Neural cell (in vitro differentiated cells): ENCODE data around the gene CLCN4. TPM values are rescaled to one million over a fixed set of nuclear protein-coding genes. Genes with fewer than 3 reads are reported as not detected.

Experiments used
- H2AFZ ChIP-seq: fragments of 200-600, 300-800 bp; sonication (generic), shearing (Covaris generic); 2 replicates; pipeline ENCODE4 v1.6.0; 2014; ENCODE audit warnings: low read depth, mild to moderate bottlenecking, antibody characterized with exemption, low read length, moderate library complexity
- H3F3A ChIP-seq: fragments of 200-600 bp; shearing (Covaris generic); 2 replicates; pipeline ENCODE4 v1.6.1; 2016; ENCODE audit warnings: mild to moderate bottlenecking, moderate library complexity, mixed read lengths, antibody characterized with exemption, low read length; ENCODE audit not compliant: insufficient read depth, poor library complexity, severe bottlenecking
- H3K27ac ChIP-seq: fragments of 200-600, 300-800 bp; sonication (generic), shearing (Covaris generic); 2 replicates; pipeline ENCODE4 v1.5.1; 2014; ENCODE audit warnings: mild to moderate bottlenecking, low read length, moderate library complexity
- H3K27me3 ChIP-seq: fragments of 300-800, 200-600 bp; sonication (generic), shearing (Covaris generic); 2 replicates; pipeline ENCODE4 v1.6.0; 2014; ENCODE audit warnings: mild to moderate bottlenecking, low read depth, low read length, moderate library complexity; ENCODE audit not compliant: insufficient read depth
- H3K36me3 ChIP-seq: fragments of 300-800, 200-600 bp; sonication (generic), shearing (Covaris generic); 2 replicates; pipeline ENCODE4 v1.5.1; 2014; ENCODE audit warnings: mild to moderate bottlenecking, antibody characterized with exemption, low read length, moderate library complexity; ENCODE audit not compliant: insufficient read depth
- H3K4me2 ChIP-seq: fragments of 300-800, 200-600 bp; sonication (generic), shearing (Covaris generic); 2 replicates; pipeline ENCODE4 v1.6.0; 2014; ENCODE audit warnings: mild to moderate bottlenecking, low read length
- H3K4me3 ChIP-seq: fragments of 300-800, 200-600 bp; sonication (generic), shearing (Covaris generic); 2 replicates; pipeline ENCODE4 v1.5.1; 2014; ENCODE audit warnings: mild to moderate bottlenecking, low read length, moderate library complexity
- H3K79me2 ChIP-seq: fragments of 200-600 bp; shearing (Covaris generic); replicated peaks from 2 replicates; pipeline ENCODE4 v1.6.0; 2014; ENCODE audit warnings: mild to moderate bottlenecking, low read length, moderate library complexity; ENCODE audit not compliant: insufficient read depth
- H3K9ac ChIP-seq: fragments of 300-800, 200-600 bp; sonication (generic), shearing (Covaris generic); 2 replicates; pipeline ENCODE4 v1.6.1; 2016; ENCODE audit warnings: mild to moderate bottlenecking, low read length, mixed read lengths
- H3K9me2 ChIP-seq: fragments of 200-600 bp; shearing (Covaris generic); 2 replicates; pipeline ENCODE4 v1.6.1; 2016; ENCODE audit warnings: mild to moderate bottlenecking, low read length, mixed read lengths; ENCODE audit not compliant: insufficient read depth
- H3K9me3 ChIP-seq: fragments of 200-600, 300-800 bp; sonication (generic), shearing (Covaris generic); 2 replicates; pipeline ENCODE4 v1.6.1; 2016; ENCODE audit warnings: mild to moderate bottlenecking, mixed run types, low read length, moderate library complexity, mixed read lengths
- H4K20me1 ChIP-seq: fragments of 200-600 bp; shearing (Covaris generic); 2 replicates; pipeline ENCODE4 v1.6.1; 2016; ENCODE audit warnings: mild to moderate bottlenecking, mixed run types; ENCODE audit not compliant: insufficient read depth
- EP300 ChIP-seq: fragments of 450-650 bp; conservative IDR thresholded peaks from 2 replicates; pipeline ENCODE4 v1.6.1; 2014; ENCODE audit warnings: antibody characterized with exemption, mild to moderate bottlenecking, moderate library complexity; ENCODE audit not compliant: poor library complexity, severe bottlenecking
- EZH2 ChIP-seq: fragments of 200-600, 300-800 bp; shearing (Covaris generic), sonication (generic); IDR thresholded peaks from 2 replicates; pipeline ENCODE4 v1.6.1; 2014; ENCODE audit warnings: antibody characterized with exemption, low read length, borderline replicate concordance, mild to moderate bottlenecking; ENCODE audit not compliant: insufficient read depth, poor library complexity, severe bottlenecking
- MXI1 ChIP-seq: fragments of 450-650 bp; conservative IDR thresholded peaks from 2 replicates; pipeline ENCODE4 v1.6.1; 2014; ENCODE audit warnings: antibody characterized with exemption, mild to moderate bottlenecking; ENCODE audit not compliant: poor library complexity, severe bottlenecking
- POLR2AphosphoS5 ChIP-seq: IDR thresholded peaks from 2 replicates; pipeline ENCODE4 v1.6.1; 2012
- RAD21 ChIP-seq: fragments of 450-650 bp; conservative IDR thresholded peaks from 2 replicates; pipeline ENCODE4 v1.6.1; 2014; ENCODE audit warnings: antibody characterized with exemption, mild to moderate bottlenecking, moderate library complexity
- SMC3 ChIP-seq: fragments of 450-650 bp; conservative IDR thresholded peaks from 2 replicates; pipeline ENCODE4 v1.6.1; 2014; ENCODE audit warnings: antibody characterized with exemption, mild to moderate bottlenecking, moderate library complexity; ENCODE audit not compliant: poor library complexity
- TAF1 ChIP-seq: IDR thresholded peaks from 2 replicates; pipeline ENCODE4 v1.6.1; 2012; ENCODE audit warnings: low read depth
- polyA plus RNA-seq: library from polyadenylated mRNA; depleted of rRNA; stranded (reverse); fragments of >200 nt; gene quantifications from 2 replicates; pipeline ENCODE4 v1.2.3, GENCODE V29; 2014
- TF ChIP-seq, protein P1 (sequence below): fragments of 450-650 bp; IDR thresholded peaks from 2 replicates; pipeline ENCODE4 v1.5.1; 2014; ENCODE audit warnings: antibody characterized with exemption, mild to moderate bottlenecking, moderate library complexity; ENCODE audit not compliant: poor library complexity, severe bottlenecking
- TF ChIP-seq, protein P2 (sequence below): IDR thresholded peaks from 2 replicates; pipeline ENCODE4 v1.6.1; 2012; ENCODE audit warnings: borderline replicate concordance

CLCN4 gene
- polyA plus RNA-seq, 1 donor from 2014 or later: 21.4 TPM

GRCh38 chrX:10278716-10279115, 121.9 kb downstream of the CLCN4 start:
- Histone ChIP-seq H3K79me2 (no peaks in the 10 kb centered on the region), H3K27me3 (no peaks in the 10 kb centered on the region), H3K9ac (no peak overlapping the region), H3K4me2 (no peak overlapping the region), H4K20me1 (no peaks in the 10 kb centered on the region), H3F3A (no peaks in the 10 kb centered on the region), H3K9me3 (no peaks in the 10 kb centered on the region), H3K27ac (no peak overlapping the region), H3K4me3 (no peak overlapping the region), H3K9me2 (no peaks in the 10 kb centered on the region), H2AFZ (no peak overlapping the region), H3K36me3 (no peaks in the 10 kb centered on the region)
- TF ChIP-seq, protein P1, sequence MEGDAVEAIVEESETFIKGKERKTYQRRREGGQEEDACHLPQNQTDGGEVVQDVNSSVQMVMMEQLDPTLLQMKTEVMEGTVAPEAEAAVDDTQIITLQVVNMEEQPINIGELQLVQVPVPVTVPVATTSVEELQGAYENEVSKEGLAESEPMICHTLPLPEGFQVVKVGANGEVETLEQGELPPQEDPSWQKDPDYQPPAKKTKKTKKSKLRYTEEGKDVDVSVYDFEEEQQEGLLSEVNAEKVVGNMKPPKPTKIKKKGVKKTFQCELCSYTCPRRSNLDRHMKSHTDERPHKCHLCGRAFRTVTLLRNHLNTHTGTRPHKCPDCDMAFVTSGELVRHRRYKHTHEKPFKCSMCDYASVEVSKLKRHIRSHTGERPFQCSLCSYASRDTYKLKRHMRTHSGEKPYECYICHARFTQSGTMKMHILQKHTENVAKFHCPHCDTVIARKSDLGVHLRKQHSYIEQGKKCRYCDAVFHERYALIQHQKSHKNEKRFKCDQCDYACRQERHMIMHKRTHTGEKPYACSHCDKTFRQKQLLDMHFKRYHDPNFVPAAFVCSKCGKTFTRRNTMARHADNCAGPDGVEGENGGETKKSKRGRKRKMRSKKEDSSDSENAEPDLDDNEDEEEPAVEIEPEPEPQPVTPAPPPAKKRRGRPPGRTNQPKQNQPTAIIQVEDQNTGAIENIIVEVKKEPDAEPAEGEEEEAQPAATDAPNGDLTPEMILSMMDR: no peak
- TF ChIP-seq MXI1: no peak
- TF ChIP-seq EZH2: no peak
- TF ChIP-seq TAF1: no peak
- TF ChIP-seq RAD21: no peak
- no peak for TF ChIP-seq SMC3
- TF ChIP-seq, protein P2, sequence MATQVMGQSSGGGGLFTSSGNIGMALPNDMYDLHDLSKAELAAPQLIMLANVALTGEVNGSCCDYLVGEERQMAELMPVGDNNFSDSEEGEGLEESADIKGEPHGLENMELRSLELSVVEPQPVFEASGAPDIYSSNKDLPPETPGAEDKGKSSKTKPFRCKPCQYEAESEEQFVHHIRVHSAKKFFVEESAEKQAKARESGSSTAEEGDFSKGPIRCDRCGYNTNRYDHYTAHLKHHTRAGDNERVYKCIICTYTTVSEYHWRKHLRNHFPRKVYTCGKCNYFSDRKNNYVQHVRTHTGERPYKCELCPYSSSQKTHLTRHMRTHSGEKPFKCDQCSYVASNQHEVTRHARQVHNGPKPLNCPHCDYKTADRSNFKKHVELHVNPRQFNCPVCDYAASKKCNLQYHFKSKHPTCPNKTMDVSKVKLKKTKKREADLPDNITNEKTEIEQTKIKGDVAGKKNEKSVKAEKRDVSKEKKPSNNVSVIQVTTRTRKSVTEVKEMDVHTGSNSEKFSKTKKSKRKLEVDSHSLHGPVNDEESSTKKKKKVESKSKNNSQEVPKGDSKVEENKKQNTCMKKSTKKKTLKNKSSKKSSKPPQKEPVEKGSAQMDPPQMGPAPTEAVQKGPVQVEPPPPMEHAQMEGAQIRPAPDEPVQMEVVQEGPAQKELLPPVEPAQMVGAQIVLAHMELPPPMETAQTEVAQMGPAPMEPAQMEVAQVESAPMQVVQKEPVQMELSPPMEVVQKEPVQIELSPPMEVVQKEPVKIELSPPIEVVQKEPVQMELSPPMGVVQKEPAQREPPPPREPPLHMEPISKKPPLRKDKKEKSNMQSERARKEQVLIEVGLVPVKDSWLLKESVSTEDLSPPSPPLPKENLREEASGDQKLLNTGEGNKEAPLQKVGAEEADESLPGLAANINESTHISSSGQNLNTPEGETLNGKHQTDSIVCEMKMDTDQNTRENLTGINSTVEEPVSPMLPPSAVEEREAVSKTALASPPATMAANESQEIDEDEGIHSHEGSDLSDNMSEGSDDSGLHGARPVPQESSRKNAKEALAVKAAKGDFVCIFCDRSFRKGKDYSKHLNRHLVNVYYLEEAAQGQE: no peak
- no peak for TF ChIP-seq EP300
- no peak for TF ChIP-seq POLR2AphosphoS5

- no peaks in the 10 kb centered on the region for H3K79me2 ChIP-seq
- TF ChIP-seq SMC3 (no peak), EZH2 (no peak), EP300 (no peak), TAF1 (no peak), RAD21 (no peak), MXI1 (no peak), POLR2AphosphoS5 (no peak)
- TF ChIP-seq, protein P1: no peak
- TF ChIP-seq, protein P2: no peak
- H3K4me3 ChIP-seq: no peak overlapping the region
- H3K36me3 ChIP-seq: no peaks in the 10 kb centered on the region
- H3K9me2 ChIP-seq: no peaks in the 10 kb centered on the region
- no peak overlapping the region for H3K27ac ChIP-seq
- no peaks in the 10 kb centered on the region for H3K27me3 ChIP-seq
- H3F3A ChIP-seq: no peaks in the 10 kb centered on the region
- H4K20me1 ChIP-seq: no peaks in the 10 kb centered on the region
- H3K4me2 ChIP-seq: no peak overlapping the region
- no peak overlapping the region for H3K9ac ChIP-seq
- H2AFZ ChIP-seq: no peak overlapping the region
- H3K9me3 ChIP-seq: no peaks in the 10 kb centered on the region
Measured at GRCh38 chrX:10280071-10280470, 123.3 kb downstream of the CLCN4 start.
